B cell (primary cell): ENCODE measurements around the gene SLC39A11. TPM values are rescaled to one million over a fixed set of nuclear protein-coding genes. Genes with fewer than 3 reads are reported as not detected.

Experiments
- ATAC-seq: fragments of 200-7000 bp; cut with Tn5 transposase; one replicate; pipeline ENCODE4 v1.10.0; 2021; ENCODE audit warnings: low read depth, mild to moderate bottlenecking, moderate number of reproducible peaks, moderate library complexity
- CTCF ChIA-PET: fragments of 350-600 bp; sonication (Branson Sonifier 250); formaldehyde crosslinking; loops from one replicate; lab custom pipeline; 2021; ENCODE audit warnings: antibody characterized with exemption, inconsistent platforms; lab: Charles Lee
- POLR2A ChIA-PET: fragments of 350-600 bp; sonication (Branson Sonifier 250); formaldehyde crosslinking; loops from one replicate; lab custom pipeline; 2021; ENCODE audit warnings: antibody characterized with exemption; lab: Charles Lee
- DNase-seq: peaks from one replicate; pipeline ENCODE4 v3.0.0; 2013
- H2AFZ ChIP-seq: 2 replicates; pipeline ENCODE4 v1.6.1; 2012; ENCODE audit warnings: mild to moderate bottlenecking, low read depth, low read length; ENCODE audit not compliant: insufficient read depth, poor library complexity, severe bottlenecking
- H3K27ac ChIP-seq, 2 donors: 1 replicate in 1 of 2; 2 replicates in 1 of 2; pipeline ENCODE4 v1.5.1; 2012 to 2013; ENCODE audit warnings: low read length in 2 of 2, mild to moderate bottlenecking in 2 of 2, moderate library complexity in 1 of 2
- H3K27me3 ChIP-seq, 4 experiments: fragments of 200-600 bp in 1 of 4; sonication (generic) in 1 of 4; replicated peaks in 1 of 4; 1 replicate in 2 of 4; 2 replicates in 2 of 4; pipeline versions ENCODE4 v1.6.1 to v1.7.0; 2013 to 2016; ENCODE audit warnings: low read length in 3 of 4, mild to moderate bottlenecking in 2 of 4, mixed read lengths in 1 of 4, moderate library complexity in 1 of 4; ENCODE audit not compliant: insufficient read depth in 4 of 4, control insufficient read depth in 3 of 4; ENCODE audit errors: control extremely low read depth in 1 of 4
- H3K36me3 ChIP-seq, 2 experiments: replicated peaks in 1 of 2; 1 replicate in 1 of 2; 2 replicates in 1 of 2; pipeline versions ENCODE4 v1.6.1 to v1.7.1; 2013; ENCODE audit warnings: low read length in 1 of 2; ENCODE audit not compliant: insufficient read depth in 2 of 2, control insufficient read depth in 1 of 2; ENCODE audit errors: control extremely low read depth in 1 of 2, extremely low read depth in 1 of 2
- H3K4me1 ChIP-seq, 2 donors: fragments of 200-600 bp in 1 of 2; sonication (generic) in 1 of 2; 1 replicate in 1 of 2; 2 replicates in 1 of 2; pipeline versions ENCODE4 v1.5.1 to v1.6.1; 2013 to 2017; ENCODE audit warnings: low read length in 2 of 2; ENCODE audit not compliant: control insufficient read depth in 2 of 2, insufficient read depth in 2 of 2
- H3K4me2 ChIP-seq: replicated peaks from 2 replicates; pipeline ENCODE3; 2012; ENCODE audit warnings: mild to moderate bottlenecking, low read depth, low read length; ENCODE audit not compliant: poor library complexity, severe bottlenecking
- H3K4me3 ChIP-seq, 5 experiments: fragments of 200-600 bp in 1 of 5; sonication (generic) in 1 of 5; 1 replicate in 3 of 5; 2 replicates in 2 of 5; pipeline versions ENCODE4 v1.5.1 to v1.7.0; 2011 to 2016; ENCODE audit warnings: low read length in 4 of 5, mild to moderate bottlenecking in 4 of 5, low read depth in 2 of 5, control low read depth in 1 of 5, moderate library complexity in 1 of 5; ENCODE audit not compliant: insufficient read depth in 1 of 5; ENCODE audit errors: control extremely low read depth in 1 of 5, extremely low read depth in 1 of 5
- H3K79me2 ChIP-seq: fragments of 200-600 bp; sonication (generic); one replicate; pipeline ENCODE4 v1.6.0; 2016; ENCODE audit warnings: low read length; ENCODE audit not compliant: control insufficient read depth, insufficient read depth
- H3K9ac ChIP-seq: fragments of 200-600 bp; sonication (generic); 2 replicates; pipeline ENCODE4 v1.6.1; 2017; ENCODE audit warnings: mild to moderate bottlenecking, low read length, moderate library complexity
- H3K9me3 ChIP-seq, 3 donors: one replicate each; pipeline versions ENCODE4 v1.6.1 to v1.7.1; 2013; ENCODE audit warnings: low read length in 2 of 3; ENCODE audit not compliant: control insufficient read depth in 2 of 3, insufficient read depth in 1 of 3; ENCODE audit errors: control extremely low read depth in 1 of 3
- H4K20me1 ChIP-seq: 2 replicates; pipeline ENCODE4 v1.6.0; 2012; ENCODE audit warnings: mild to moderate bottlenecking, low read length; ENCODE audit not compliant: insufficient read depth, control insufficient read depth, poor library complexity, severe bottlenecking
- H3K27ac Mint-ChIP-seq: one replicate; pipeline ENCODE4 v1.8.0; 2021; ENCODE audit warnings: mixed read lengths
- H3K27me3 Mint-ChIP-seq: one replicate; pipeline ENCODE4 v1.8.0; 2021; ENCODE audit warnings: mixed read lengths
- H3K4me1 Mint-ChIP-seq: one replicate; pipeline ENCODE4 v1.8.0; 2021; ENCODE audit warnings: mixed read lengths
- H3K4me3 Mint-ChIP-seq: one replicate; pipeline ENCODE4 v1.8.0; 2021; ENCODE audit warnings: mixed read lengths
- H3K9me3 Mint-ChIP-seq: one replicate; pipeline ENCODE4 v1.8.0; 2022; ENCODE audit warnings: mixed read lengths; ENCODE audit not compliant: insufficient read depth
- CTCF ChIP-seq: fragments of 200-600 bp; IDR thresholded peaks from one replicate; pipeline ENCODE4 v1.8.0; 2022; ENCODE audit warnings: antibody characterized with exemption, mild to moderate bottlenecking
- EZH2 ChIP-seq: IDR thresholded peaks from 2 replicates; pipeline ENCODE4 v1.6.1; 2012; ENCODE audit warnings: borderline replicate concordance, low read depth, mild to moderate bottlenecking, moderate library complexity, low read length; ENCODE audit not compliant: insufficient read depth, poor library complexity, severe bottlenecking
- WGBS: methylation state at CpG from one replicate; pipeline ENCODE4 v1.1.5; 2013; ENCODE audit warnings: missing lambda C conversion rate; ENCODE audit not compliant: insufficient coverage; 5-methylcytosine and 5-hydroxymethylcytosine counted together
- intact Hi-C: fragments of 100-400 bp; cut with micrococcal nuclease; formaldehyde crosslinking; loops from one replicate; pipeline ENCODE4 v1.10.0; 2022
- polyA plus RNA-seq: library from polyadenylated mRNA; depleted of rRNA; stranded (reverse); fragments of >200 nt; gene quantifications from 2 replicates; pipeline ENCODE4 v1.2.3, GENCODE V29; 2012
- total RNA-seq, 2 donors: library from RNA; stranded (reverse); fragments of 120-200 nt in 1 of 2; gene quantifications; 1 replicate in 1 of 2; 2 replicates in 1 of 2; pipeline versions ENCODE4 v1.2.3 to v1.2.4, GENCODE V29; 2013 to 2022

SLC39A11 gene
- total and polyA plus RNA-seq, 2 donors (not counting 1 experiment from before 2014, with no cell fraction given), result 6.9 to 39.6 TPM

DNA sequence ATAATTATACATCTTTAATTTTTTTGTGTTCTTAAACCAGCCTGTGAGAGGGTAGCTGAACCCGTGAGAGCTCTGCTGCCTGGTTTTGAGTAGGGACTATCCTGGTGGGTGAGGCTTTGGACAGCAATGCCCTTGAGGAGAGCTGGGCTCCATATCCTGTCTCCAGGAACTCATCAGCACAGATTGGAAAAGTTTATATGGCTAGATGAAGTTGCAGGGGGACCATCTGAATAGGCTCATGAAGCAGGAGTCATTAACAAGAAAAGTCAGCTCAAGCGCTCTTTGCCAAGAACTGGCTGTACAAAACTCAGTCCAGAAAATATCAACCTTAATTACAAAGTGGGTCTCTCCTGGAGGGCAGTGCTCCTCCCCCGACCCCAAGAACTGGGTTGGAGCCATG is 38.5 kb upstream of the SLC39A11 start:
- Mint-ChIP-seq H3K4me1 (peaks cover 15% of the 10 kb centered on the region), H3K27me3 (peaks cover 9% of the 10 kb centered on the region), H3K4me3 (no peak overlapping the region), H3K9me3 (no peaks in the 10 kb centered on the region), H3K27ac (no peak overlapping the region)
- Histone ChIP-seq H3K4me1 (peaks cover 9 to 19% of the 10 kb centered on the region in 2 donors), H3K27ac (no peak overlapping the region), H3K9ac (no peak overlapping the region), H3K36me3 (no peaks in the 10 kb centered on the region), H2AFZ (no peak overlapping the region), H3K27me3 (peaks cover 0 to 6% (median 2%) of the 10 kb centered on the region in 4 experiments), H3K4me2 (no peak overlapping the region), H3K9me3 (no peaks in the 10 kb centered on the region), H3K4me3 (no peak overlapping the region), H3K79me2 (no peaks in the 10 kb centered on the region), H4K20me1 (no peaks in the 10 kb centered on the region)
- 100% methylated on average over 1 of the region's 3 CpGs for WGBS
- DNase-seq (no peak), ATAC-seq (no peak)
- intact Hi-C loops, result no loop called here
- CTCF ChIA-PET, result interaction anchor here (0.7 to 1.8 kb wide), 3 partner anchors 25 to 358 kb away, joined by 3 to 5 read pairs (median 5); partner anchors contain the start of gene SSTR2
- TF ChIP-seq CTCF (no peak), EZH2 (no peak)
- POLR2A ChIA-PET, result interaction anchor here (0.6 kb wide), 1 partner anchor 37 kb away, joined by 6 read pairs; no protein-coding TSS in a partner anchor

GRCh38 chr17:73128496-73128895 is 36.0 kb upstream of the SLC39A11 start:
- Histone ChIP-seq H2AFZ (no peak overlapping the region), H3K9me3 (no peaks in the 10 kb centered on the region), H3K4me1 (peaks cover 9 to 14% of the 10 kb centered on the region in 2 donors), H3K36me3 (no peaks in the 10 kb centered on the region), H3K27ac (no peak overlapping the region), H3K4me3 (no peak overlapping the region), H3K27me3 (peaks cover 0 to 6% (median 2%) of the 10 kb centered on the region in 4 experiments), H4K20me1 (no peaks in the 10 kb centered on the region), H3K9ac (no peak overlapping the region), H3K4me2 (no peak overlapping the region), H3K79me2 (no peaks in the 10 kb centered on the region)
- peaks cover 12% of the 10 kb centered on the region for H3K4me1 Mint-ChIP-seq
- WGBS, result 43% methylated on average over 1 of the region's 3 CpGs
- no peaks in the 10 kb centered on the region for H3K9me3 Mint-ChIP-seq
- POLR2A ChIA-PET, result no interaction called here
- H3K27me3 Mint-ChIP-seq, result peaks cover 11% of the 10 kb centered on the region
- intact Hi-C loops, result no loop called here
- ATAC-seq, result no peak
- CTCF ChIA-PET, result no interaction called here
- TF ChIP-seq EZH2, result no peak
- no peak for TF ChIP-seq CTCF
- H3K27ac Mint-ChIP-seq, result no peak overlapping the region
- DNase-seq, result no peak
- H3K4me3 Mint-ChIP-seq, result no peak overlapping the region
